GM21786 (cell line): ENCODE data around the gene AIG1.
A peak's percentile ranks its signal among the peaks of the same experiment; 100 is the strongest.
"Not testable (repeated sequence)": the region's sequence is repeated elsewhere in the genome, so short reads cannot be mapped to it uniquely, and the experiment has no call there.

ENCODE experiments used
- ATAC-seq: cut with Tn5 transposase; IDR thresholded peaks from one replicate; pipeline ENCODE4 v1.9.1; 2021; ENCODE audit not compliant: unreplicated experiment

Gene AIG1

DNA sequence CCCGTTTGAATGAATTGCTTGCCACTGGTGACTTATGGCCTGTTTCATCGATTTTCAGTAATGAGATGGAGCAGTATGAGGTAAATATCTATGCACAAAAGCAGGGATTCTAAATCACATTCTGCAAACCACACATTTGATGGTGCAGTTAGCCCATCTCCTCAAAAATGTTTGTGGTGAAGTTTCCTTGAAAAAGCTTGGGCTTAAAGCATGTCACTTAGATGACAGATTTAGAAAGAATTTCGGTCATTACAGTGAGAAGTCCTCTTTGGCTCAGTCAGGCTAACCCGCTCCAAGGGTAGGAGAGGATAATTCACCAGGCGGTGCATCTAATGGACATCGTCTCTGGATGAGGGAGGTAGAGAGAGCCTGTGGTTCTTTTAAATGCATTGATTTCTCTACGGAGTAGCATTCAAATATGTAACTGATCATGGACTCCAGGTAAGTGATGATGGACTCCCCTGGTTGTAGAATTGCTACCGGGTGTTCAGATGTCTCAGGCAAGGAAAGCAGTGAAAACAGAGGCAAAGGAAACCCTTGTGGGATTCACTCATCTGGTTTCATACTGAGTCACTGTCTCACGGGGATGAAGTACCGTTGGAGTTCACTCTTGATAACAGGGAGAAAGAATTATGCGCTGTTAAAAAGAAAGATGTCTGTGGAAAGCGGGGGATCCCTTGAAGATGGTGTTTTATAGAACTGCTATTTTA is 65.3 kb downstream of the AIG1 start:
- ATAC-seq: peak; percentile 14

- peak; percentile 58 for ATAC-seq
Observed at GRCh38 chr6:143126574-143126941, 65.9 kb downstream of the AIG1 start.

DNA sequence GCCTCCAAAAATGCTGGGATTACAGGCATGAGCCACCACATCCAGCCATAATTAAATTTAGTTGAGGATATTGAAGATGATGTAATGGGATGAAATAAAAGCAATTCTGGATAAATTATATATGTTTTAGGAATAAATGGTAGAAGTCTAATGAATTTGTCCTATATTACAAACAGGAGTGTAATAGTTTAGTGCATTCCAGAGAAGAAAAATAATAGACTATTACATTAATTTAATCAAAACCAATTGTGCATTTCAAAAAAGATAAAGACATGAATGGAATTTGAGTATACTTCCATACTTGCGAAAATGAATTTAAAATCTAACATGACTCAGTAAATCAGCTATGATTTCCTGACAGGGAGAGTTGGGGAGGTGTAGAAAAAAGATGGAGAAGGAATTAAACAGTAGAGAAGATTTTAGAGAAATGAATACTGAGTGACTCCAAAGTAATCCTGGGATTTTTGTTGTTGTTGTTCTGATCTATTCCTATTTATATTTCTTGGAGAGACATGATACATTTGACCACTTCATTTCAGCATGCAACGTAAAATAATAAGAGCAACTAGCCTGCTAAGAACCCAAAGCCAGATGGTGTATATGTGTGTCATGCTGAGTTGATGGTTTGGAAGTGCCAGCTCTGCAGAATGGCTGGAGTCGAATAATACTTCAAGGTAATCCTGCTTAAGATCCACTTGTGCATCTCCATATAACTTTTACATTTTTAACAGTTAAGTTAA is 67.4 kb downstream of the AIG1 start:
- ATAC-seq: no peak

DNA sequence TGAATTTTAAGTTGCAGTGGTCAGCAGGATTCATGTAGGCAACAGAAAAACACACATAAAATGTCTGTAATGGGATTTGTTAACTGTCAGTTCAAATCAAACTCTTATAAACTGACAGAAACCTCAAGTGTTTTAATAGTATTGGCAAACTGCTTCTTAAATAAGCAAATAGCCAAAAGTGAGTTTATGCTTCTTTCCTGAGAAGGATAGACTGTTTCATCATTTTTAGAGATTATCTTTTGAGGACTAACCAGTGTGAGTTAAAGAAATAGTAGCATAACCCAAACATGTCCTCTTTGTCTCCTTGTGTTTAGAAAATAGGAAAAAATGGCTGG is 68.0 kb downstream of the AIG1 start:
- no peak for ATAC-seq

DNA sequence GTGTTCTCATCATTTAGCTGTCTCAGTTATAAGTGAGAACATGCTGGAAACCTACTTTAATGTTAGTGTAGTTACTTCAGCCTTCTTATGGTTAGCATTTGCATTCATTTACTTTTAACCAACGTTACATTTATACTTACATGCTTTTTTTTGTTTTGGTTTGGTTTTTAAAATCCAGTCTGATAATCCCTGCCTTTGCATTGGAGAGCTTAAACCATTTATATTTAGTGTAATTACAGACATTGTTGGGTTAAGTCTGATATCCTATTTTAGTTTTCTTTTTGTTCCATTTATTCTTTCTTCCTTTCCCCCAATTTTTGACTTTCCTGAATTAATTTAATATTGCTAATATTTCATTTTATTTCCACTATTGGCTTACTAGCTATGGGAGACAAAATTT is 70.2 kb downstream of the AIG1 start:
- ATAC-seq: no peak

DNA sequence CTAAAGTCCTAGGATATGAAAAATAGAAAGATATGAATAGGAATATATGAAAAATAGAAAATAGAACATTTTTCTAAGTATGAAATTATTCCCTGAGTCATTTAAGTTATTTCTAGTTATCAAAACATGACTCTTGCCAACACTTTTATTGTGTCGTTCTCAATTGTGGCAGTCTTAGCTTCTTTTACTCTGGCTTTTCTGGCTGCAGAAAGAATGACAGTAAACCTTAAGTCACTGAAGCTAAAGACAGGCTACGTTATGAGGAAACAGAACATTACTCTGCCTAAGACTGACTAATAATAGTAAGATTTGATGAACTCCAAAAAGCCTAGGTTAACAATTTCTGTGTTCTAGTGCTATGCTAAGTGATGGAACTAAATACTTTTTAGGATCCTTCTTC is 74.6 kb downstream of the AIG1 start:
- no peak for ATAC-seq

- ATAC-seq: no peak
Observed at GRCh38 chr6:143135797-143136561, 75.3 kb downstream of the AIG1 start.

- ATAC-seq: no peak
Observed at GRCh38 chr6:143136647-143137046, 76.0 kb downstream of the AIG1 start.

DNA sequence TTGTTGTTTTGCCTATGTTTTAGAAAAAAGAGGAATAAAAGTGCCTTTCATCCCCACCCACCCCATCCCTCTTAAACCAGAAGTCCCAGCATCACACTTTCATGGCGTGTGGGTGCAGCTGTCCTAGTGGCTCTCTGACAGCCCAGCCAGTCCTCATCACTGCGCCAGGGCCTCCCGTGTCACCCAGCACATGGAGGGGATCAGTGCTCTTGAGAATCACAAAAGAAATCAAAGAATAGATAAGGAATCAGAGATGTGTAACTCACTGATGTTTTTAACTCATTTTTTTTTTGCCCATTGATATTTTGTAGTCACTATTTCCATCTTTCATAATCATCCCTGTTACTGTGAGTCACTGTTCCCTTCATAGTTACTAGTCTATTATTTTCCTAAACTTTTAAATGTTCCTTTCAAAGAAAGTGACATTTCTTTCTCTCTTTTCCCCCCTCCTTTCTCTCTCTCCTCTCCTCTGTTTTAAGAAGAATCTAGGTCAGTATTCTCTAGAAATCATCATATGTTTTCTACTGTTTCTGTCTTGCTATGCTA is 78.6 kb downstream of the AIG1 start:
- ATAC-seq: no peak

GRCh38 chr6:143139884-143140283 is 79.2 kb downstream of the AIG1 start:
- not testable (repeated sequence) for ATAC-seq

DNA sequence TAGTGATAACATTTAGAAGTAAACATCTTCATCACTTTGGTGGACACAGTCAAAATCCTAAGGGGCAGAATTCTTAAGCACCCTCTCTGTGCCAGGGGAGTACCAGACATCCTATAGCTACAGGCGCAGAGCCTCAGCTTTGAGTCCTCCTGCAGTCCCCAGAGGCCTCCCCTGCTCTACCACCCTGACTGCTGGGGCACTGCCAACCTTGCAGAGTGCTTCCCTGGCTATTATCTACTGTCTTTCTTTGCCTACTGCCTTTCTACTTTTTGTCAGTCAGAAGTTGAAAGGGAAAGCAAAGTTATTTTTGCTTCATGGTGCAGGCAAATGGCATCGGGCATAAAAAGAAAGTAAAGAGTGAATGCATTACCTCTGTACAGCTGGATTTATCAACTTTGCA is 80.1 kb downstream of the AIG1 start:
- ATAC-seq: no peak

DNA sequence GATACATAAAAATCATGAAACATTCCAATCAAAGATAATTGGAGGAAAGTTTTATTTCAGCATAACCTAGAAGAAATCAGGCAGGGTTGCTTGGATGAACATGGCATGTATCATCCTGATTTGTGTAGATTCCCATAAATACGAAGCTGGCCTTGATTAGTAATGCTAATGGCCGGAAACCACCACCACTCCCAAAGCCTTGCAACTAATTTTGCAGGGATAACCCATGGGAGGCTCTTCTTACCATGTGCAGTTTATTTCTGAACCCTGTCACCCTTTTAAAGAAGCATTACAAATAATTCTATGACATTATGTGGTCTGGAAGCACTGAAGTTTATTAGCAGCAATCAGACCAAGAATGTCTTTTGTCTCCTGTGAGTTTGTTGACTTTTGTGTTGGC is 80.8 kb downstream of the AIG1 start:
- ATAC-seq: no peak

- ATAC-seq: no peak
Observed at GRCh38 chr6:143146186-143146851, 85.6 kb downstream of the AIG1 start.

GRCh38 chr6:143149771-143150170 is 89.1 kb downstream of the AIG1 start:
- ATAC-seq: no peak

GRCh38 chr6:143150281-143150680 is 89.6 kb downstream of the AIG1 start:
- ATAC-seq: no peak

GRCh38 chr6:143151381-143151780 is 90.7 kb downstream of the AIG1 start:
- ATAC-seq: no peak

DNA sequence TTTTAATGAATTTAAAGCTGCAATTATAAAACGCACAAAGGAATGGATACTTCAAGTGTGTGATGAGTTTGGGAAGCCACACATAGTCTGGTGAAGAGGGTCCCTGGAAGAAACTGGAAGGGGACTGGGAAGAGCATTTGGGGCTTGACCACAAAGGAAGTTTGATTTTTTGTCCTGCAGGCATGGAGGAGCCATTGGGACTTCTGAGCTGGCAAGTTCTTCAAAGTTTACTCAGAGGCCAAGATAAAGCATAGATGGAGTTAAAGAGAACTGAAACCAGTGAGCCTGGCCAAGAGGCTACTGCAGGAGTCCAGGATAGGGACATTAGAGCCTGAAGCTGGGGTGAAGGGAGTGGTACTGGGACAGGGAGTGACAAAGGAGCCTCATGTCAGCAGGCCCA is 95.0 kb downstream of the AIG1 start:
- ATAC-seq: no peak

GRCh38 chr6:143157131-143157530 is 96.4 kb downstream of the AIG1 start:
- ATAC-seq: no peak

GRCh38 chr6:143158113-143158581 is 97.5 kb downstream of the AIG1 start:
- ATAC-seq: no peak

GRCh38 chr6:143159001-143159400 is 98.3 kb downstream of the AIG1 start:
- ATAC-seq: no peak

DNA sequence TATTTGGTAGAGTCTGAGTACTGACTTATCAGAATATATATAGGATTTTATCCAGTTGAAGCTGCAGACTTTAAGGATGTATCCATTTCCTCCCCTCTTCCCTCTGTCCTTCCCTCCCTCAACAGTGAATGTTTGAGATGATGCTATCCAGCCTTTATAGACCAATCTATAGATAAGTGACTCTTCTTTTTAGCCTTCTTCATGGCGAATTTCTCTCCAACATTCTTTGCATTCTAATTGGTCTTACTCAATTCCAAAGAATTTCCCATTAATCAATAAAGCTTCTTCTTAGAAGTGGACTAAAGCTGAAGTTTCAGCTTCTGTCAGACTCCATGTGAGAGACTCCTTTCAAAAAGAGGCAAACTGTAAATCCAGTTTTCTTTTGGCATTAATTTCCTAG is 99.3 kb downstream of the AIG1 start:
- ATAC-seq: no peak
